NCI-H446 (cell line): Measurements from ENCODE around the gene CBY2.

ENCODE experiments used
- DNase-seq, 2 experiments: peaks; one replicate each; lab custom pipeline; 2025; lab: John Stamatoyannopoulos, UW

The CBY2 gene

DNA sequence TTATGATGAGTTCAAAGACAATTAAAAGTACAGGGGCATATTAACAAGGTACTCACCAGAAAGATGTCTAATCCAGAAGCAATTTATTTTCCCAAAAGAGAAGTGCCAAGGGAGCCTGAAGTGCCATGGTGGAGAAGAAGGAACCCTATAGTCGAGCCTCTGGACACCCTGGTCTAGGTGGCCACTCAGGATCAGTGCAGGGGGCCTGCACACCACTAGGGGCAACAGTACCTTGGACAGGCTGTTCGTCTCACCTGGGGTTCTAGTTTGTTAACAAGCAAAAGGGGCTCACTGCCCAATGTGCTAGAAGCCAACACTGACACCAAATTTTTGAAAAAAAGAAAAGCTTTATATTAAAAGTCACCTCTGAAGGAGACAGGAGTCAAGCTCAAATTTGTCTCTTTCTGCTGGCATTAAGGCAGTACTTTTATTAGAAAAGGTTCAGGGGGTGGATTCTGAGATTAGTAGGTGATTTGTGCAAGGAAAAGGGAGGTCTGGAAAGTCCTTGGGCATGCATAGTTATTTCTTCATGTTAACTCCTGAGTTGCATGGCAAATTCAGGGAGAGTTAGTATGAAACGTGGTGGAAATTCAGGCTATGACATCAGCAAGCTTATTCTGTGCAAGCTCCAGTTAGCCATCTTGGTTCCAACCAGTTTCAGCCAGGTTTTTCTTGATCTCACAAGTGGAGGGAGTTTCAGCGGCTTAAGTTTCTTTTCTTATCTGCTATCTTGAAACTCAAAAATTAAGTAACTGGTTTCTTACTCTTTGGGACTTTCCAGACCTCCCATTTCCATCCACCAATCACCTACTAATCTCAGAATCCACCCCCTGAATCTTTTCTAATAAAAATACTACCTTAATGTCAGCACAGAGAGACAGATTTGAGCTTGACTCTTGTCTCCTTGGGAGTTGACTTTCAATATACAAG lies 884 bp upstream of the CBY2 start:
- DNase-seq, result no peak

- no peak for DNase-seq
Measured at GRCh38 chr13:45702869-45703391, 810 bp downstream of the CBY2 start.

DNA sequence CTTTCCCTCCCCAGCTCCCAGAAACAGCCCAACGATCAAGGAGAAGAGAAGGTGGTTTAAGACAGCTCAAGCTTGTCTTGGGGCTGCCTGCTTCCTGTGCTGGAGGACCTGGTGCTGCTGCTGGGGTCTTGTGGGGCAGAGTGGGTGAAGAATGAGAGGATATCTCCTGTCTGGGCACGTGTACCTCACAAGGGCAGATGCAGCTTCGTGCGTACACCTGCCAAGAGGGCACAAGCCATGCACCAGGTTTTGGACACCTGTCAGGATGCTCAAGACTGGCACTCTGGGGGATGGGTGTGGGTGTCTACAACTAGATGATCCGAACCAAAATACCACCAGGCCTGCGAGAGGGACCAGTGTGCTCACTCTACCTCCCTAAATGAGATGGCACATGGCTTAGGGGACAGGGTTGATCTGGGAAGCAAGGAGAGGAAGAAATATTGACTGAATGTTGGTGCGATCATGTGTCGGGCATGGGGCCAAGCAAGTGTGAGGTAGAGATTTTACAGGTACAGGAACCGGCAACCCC lies 2.2 kb downstream of the CBY2 start:
- DNase-seq, result no peak

DNA sequence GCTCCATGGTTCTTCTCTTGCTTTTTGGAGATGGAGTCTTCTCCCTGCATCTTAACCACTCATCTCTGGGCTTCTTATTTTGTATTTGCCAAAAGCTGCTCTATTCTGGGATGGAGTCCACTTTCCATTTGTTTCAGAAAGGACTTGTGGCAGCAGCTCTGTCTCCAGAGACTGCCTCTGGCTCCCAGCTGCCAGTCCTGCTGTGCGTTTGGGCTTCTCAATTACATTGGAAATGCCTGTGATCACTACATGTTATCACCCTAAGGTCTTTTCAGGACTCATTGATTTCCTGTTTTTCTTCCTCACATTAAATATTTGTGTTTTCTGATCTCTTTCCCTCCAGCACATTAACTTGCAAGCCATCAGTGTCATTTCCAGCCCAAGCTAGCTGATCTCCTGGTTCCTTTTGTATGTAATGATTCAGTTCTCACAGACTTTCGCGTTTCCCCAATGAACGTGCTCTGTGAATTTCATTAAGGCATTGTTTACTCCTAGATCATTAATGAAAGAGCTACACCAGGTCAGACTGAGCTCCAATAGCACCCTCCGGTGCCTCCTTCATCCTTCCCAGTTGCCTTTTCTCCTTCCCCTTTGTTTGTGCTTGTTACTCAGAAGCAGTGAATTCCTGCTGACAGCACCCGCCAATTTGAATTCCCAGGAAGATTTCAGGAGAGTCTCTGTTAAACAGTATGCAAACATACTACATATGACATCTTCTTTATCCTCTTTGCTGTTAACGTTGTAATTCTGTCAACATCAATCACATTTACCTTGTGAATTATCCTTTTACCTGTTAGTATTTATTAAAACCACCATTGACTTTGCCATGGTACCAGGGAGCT lies 3.0 kb downstream of the CBY2 start:
- DNase-seq, result no peak

- DNase-seq, result no peak
Measured at GRCh38 chr13:45705918-45706317, 3.8 kb downstream of the CBY2 start.

GRCh38 chr13:45707516-45708100 lies 5.5 kb downstream of the CBY2 start:
- no peak for DNase-seq

DNA sequence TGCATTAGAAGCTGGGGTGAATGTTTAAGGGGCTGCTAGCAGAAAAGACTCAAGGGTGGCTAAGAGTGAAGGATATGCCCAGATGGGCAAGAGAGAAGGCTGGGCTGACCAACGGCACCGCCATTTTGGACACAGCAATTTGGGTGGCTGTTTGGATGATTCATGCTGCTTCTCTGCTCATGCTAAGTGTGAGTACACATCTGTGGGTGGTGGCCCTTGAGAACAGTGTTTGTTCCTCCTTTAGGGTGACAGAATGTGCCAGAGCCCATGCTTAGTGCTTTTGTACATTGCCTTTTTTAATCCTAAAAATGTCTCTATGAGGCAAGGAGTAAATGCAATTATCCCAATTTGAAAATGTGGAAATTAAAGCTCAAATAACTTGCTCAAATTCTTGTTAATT lies 9.8 kb downstream of the CBY2 start:
- DNase-seq, result no peak

DNA sequence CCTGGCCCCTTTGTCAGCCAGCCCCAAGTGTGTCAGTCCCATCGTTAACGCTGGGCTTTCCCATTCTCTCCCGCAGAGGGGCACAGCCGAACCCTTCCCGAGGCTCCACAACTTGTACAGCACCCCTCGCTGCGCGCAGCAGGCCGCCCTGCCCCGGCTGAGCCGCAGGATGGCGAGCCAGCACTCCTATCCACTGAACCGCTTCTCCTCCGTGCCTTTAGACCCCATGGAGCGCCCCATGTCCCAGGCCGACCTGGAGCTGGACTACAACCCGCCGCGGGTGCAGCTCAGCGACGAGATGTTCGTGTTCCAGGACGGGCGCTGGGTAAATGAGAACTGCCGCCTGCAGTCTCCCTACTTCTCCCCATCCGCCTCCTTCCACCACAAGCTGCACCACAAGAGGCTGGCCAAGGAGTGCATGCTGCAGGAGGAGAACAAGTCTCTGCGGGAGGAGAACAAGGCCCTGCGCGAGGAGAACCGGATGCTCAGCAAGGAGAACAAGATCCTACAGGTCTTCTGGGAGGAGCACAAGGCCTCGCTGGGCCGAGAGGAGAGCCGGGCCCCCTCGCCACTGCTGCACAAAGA lies 11.1 kb downstream of the CBY2 start:
- no peak for DNase-seq

DNA sequence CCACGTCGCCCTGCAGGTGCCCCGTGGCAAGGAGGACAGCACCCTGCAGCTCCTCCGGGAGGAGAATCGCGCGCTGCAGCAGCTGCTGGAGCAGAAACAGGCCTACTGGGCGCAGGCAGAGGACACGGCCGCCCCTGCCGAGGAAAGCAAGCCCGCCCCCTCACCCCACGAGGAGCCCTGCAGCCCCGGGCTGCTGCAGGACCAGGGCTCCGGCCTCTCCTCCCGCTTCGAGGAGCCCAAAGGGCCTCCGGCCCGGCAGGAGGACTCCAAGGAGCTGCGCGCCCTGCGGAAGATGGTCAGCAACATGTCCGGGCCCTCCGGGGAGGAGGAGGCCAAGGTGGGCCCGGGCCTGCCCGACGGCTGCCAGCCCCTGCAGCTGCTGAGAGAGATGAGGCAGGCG lies 11.6 kb downstream of the CBY2 start:
- no peak for DNase-seq

GRCh38 chr13:45714170-45714569 lies 12.1 kb downstream of the CBY2 start:
- no peak for DNase-seq

DNA sequence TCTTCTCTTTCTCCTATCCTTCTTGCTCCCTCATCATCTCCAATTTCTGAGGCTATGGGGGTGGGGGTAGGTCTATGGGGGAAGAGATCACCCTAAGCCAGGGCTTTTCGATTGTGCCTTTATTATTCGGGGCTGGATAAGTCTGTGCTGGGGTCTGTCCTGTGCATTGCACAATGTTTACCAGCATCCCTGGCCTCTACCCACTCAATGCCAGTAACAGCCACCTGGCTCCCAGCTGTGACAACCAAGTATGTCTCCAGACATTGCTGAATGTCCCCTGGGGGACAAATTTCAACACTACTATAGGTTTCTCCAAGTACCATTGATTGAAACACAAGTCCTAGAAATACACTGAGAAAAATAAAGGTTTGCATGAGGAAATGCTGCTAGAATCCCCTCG lies 13.2 kb downstream of the CBY2 start:
- no peak for DNase-seq

GRCh38 chr13:45717349-45717748 lies 15.2 kb downstream of the CBY2 start:
- no peak for DNase-seq

- peak in 1 of 2 experiments; percentile 11 for DNase-seq
Measured at GRCh38 chr13:45718063-45718462, 15.9 kb downstream of the CBY2 start.

DNA sequence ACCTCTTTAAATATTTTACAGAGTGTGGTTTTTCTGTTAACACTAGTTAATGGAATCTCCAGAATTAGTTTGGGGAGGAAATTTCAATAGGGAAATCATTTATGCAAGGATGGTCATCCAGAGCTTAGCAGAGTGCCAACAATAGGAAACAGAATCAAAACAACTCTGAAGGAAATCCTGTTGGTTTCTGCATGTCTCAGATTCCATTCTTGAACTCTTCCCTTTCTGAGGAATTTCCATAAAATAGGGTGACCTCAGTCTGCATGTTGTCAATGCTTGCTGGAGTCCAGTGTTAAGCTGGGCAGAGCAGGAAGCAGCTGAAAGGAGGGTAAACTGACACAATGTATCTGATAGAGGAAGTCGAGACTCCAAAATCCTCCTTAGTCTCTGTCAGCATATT lies 16.9 kb downstream of the CBY2 start:
- DNase-seq, result no peak

- no peak for DNase-seq
Measured at GRCh38 chr13:45721203-45721731, 19.1 kb downstream of the CBY2 start.

GRCh38 chr13:45723798-45724197 lies 21.7 kb downstream of the CBY2 start:
- no peak for DNase-seq

DNA sequence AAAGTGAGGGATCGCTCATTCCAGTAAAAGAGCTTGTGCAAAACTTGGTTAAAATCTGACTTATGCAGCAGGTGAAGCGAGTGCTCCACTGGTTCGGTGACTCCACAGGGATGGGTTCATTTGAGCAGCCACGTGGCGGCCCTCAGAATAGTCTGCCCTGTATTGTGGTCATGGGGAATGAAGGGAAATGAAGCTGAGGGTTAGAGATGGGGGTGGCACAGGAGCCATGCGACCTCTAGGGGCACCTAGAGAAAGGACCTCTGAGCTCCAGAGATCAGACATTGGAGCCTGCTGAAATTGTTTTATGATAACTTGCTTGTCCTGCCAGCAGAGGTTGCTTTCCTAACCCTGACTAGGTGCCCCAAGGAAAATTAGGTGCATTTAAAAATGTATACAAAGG lies 26.6 kb downstream of the CBY2 start:
- peak in 1 of 2 experiments; percentile 2 for DNase-seq

DNA sequence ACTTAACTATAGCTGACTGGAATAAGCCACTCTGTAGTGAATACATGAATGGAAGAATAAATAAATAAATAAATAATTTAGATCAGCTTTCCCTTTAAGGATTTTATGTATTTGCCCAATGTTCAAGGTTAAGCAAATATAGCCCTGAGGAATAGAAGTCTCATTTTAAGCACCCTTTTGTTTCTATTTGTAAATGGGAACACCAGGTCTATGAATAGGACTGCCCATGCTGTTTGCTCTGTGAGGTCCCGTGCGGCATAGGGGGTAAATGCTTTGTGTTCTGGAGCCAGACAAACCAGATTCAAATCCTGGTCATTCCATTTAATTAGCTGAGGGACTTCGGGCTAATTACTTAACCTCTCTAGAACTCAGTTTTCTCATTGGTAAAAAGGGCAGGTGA lies 29.3 kb downstream of the CBY2 start:
- DNase-seq, result no peak

DNA sequence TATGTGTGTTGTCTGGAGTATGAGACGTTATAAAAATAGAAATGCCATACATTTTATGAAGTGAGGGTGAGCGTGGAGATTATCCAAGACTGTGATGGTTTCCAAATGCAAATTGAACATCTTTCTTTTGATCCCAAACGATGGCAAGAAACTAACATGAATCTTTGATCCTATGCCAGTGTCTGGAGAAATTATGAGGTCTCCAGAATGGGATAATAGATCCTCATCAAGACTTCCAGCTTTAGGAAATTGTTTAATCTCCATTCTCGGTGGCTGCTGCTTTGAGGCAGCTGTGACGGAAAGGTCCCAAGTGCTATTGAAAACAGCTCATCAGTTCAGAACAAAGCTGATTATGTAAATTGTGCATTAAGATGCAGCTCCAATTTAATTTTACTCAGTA lies 30.8 kb downstream of the CBY2 start:
- no peak for DNase-seq

DNA sequence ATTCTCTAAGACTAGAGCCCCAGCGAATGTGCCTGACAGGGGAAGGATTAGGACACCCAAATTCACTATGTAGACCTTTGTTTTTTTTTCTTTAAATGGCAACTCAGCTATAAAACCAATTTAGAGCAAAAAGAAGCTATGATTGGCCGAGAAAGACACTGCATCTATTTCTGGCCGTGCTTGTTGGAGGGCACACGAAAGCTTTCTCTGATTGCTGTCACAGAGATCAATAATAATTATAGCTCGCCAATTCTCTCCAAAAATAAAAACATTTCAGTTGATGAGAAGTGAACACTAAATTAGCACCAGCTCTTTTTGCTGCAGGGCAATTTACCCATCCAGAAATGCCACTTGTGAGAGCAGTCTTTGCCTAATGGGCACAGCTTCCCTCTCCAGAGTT lies 31.2 kb downstream of the CBY2 start:
- DNase-seq, result no peak

- no peak for DNase-seq
Measured at GRCh38 chr13:45737571-45738017, 35.5 kb downstream of the CBY2 start.
